H1 (cell line): Measurements from ENCODE around the gene CGN. TPM values are rescaled to one million over a fixed set of nuclear protein-coding genes. Genes with fewer than 3 reads are reported as not detected.
A peak's percentile ranks its signal among the peaks of the same experiment; 100 is the strongest.

ENCODE experiments used
- CTCF ChIA-PET: fragments of 300-600 bp; sonication (Branson Sonifier 250); formaldehyde crosslinking; loops from one replicate; lab custom pipeline; 2021; ENCODE audit not compliant: partially characterized antibody; lab: Charles Lee
- POLR2A ChIA-PET: fragments of 300-600 bp; sonication (Branson Sonifier 250); formaldehyde crosslinking; loops from one replicate; lab custom pipeline; 2021; ENCODE audit warnings: inconsistent platforms; ENCODE audit not compliant: partially characterized antibody; lab: Charles Lee
- DNase-seq, 2 experiments: peaks; one replicate each; pipeline versions ENCODE4 v3.0.0 to v3.0.0-alpha.2; 2010 to 2022; ENCODE audit warnings: low spot score in 2 of 2, low read depth in 1 of 2, mixed read lengths in 1 of 2
- FAIRE-seq: peaks from 2 replicates; lab custom pipeline; 2011; peaks lifted over from hg19 to GRCh38; lab: Jason Lieb, UNC
- H2AFZ ChIP-seq: 2 replicates; pipeline ENCODE4 v1.8.1; 2012; ENCODE audit warnings: low read length, inconsistent platforms
- H2AK5ac ChIP-seq: 2 replicates; pipeline ENCODE4 v1.6.1; 2013; ENCODE audit warnings: low read depth, low read length
- H2BK120ac ChIP-seq: replicated peaks from 2 replicates; pipeline ENCODE3; 2013; ENCODE audit warnings: low read depth, low read length, inconsistent platforms
- H2BK12ac ChIP-seq: 2 replicates; pipeline ENCODE4 v1.6.1; 2013; ENCODE audit warnings: low read depth, low read length
- H2BK15ac ChIP-seq: 2 replicates; pipeline ENCODE4 v1.6.1; 2013; ENCODE audit warnings: low read length
- H2BK20ac ChIP-seq: 2 replicates; pipeline ENCODE4 v1.6.1; 2013; ENCODE audit warnings: low read length
- H2BK5ac ChIP-seq: 2 replicates; pipeline ENCODE4 v1.6.1; 2013; ENCODE audit warnings: low read depth, low read length
- H3K14ac ChIP-seq: 2 replicates; pipeline ENCODE4 v1.6.1; 2013; ENCODE audit warnings: inconsistent platforms; ENCODE audit not compliant: insufficient read length
- H3K18ac ChIP-seq: 2 replicates; pipeline ENCODE4 v1.6.1; 2013; ENCODE audit warnings: low read length; ENCODE audit errors: extremely low read depth
- H3K23ac ChIP-seq: 2 replicates; pipeline ENCODE4 v1.6.1; 2013; ENCODE audit warnings: inconsistent platforms; ENCODE audit not compliant: insufficient read length
- H3K23me2 ChIP-seq: 2 replicates; pipeline ENCODE4 v1.6.1; 2013; ENCODE audit warnings: low read depth, low read length
- H3K27ac ChIP-seq: 2 replicates; pipeline ENCODE4 v1.6.1; 2011; ENCODE audit warnings: low read depth, low read length, inconsistent platforms
- H3K27me3 ChIP-seq, 4 experiments: replicated peaks in 1 of 4; 1 replicate in 1 of 4; 2 replicates in 3 of 4; pipeline versions ENCODE4 v1.6.1 to v1.8.1; 2011 to 2013; ENCODE audit warnings: low read length in 3 of 4, mild to moderate bottlenecking in 3 of 4, inconsistent platforms in 2 of 4, mixed read lengths in 2 of 4, moderate library complexity in 1 of 4; ENCODE audit not compliant: control insufficient read depth in 3 of 4, insufficient read depth in 3 of 4; ENCODE audit errors: extremely low read depth in 1 of 4
- H3K36me3 ChIP-seq, 4 experiments: 2 replicates each; pipeline versions ENCODE4 v1.6.1 to v1.8.1; 2011 to 2013; ENCODE audit warnings: mild to moderate bottlenecking in 4 of 4, low read length in 3 of 4, moderate library complexity in 2 of 4, control low read depth in 1 of 4, inconsistent platforms in 1 of 4; ENCODE audit not compliant: insufficient read depth in 4 of 4, control insufficient read depth in 2 of 4
- H3K4ac ChIP-seq: replicated peaks from 2 replicates; pipeline ENCODE3; 2013; ENCODE audit warnings: low read length, low read depth, mixed read lengths, inconsistent platforms; ENCODE audit not compliant: insufficient read length
- H3K4me1 ChIP-seq, 4 experiments: replicated peaks in 1 of 4; 1 replicate in 1 of 4; 2 replicates in 3 of 4; pipeline versions ENCODE4 v1.6.1 to v1.8.1; 2011 to 2013; ENCODE audit warnings: low read length in 3 of 4, inconsistent platforms in 2 of 4, mixed read lengths in 1 of 4; ENCODE audit not compliant: insufficient read depth in 4 of 4, control insufficient read depth in 3 of 4
- H3K4me2 ChIP-seq, 2 experiments: 2 replicates each; pipeline versions ENCODE4 v1.6.1 to v1.8.1; 2011 to 2013; ENCODE audit warnings: low read depth in 2 of 2, low read length in 2 of 2, control low read depth in 1 of 2, inconsistent platforms in 1 of 2, mild to moderate bottlenecking in 1 of 2; ENCODE audit not compliant: insufficient read depth in 1 of 2
- H3K4me3 ChIP-seq, 4 experiments: fragments of 200-600, 300-600 bp in 1 of 4; sonication (generic), shearing (Covaris generic), sonication (Bioruptor Twin) in 1 of 4; 2 replicates each; pipeline versions ENCODE4 v1.5.1 to v1.8.1; 2011 to 2016; ENCODE audit warnings: low read length in 4 of 4, low read depth in 3 of 4, control low read depth in 2 of 4, inconsistent platforms in 2 of 4, mild to moderate bottlenecking in 2 of 4, mixed read lengths in 1 of 4, moderate library complexity in 1 of 4; ENCODE audit not compliant: insufficient read depth in 2 of 4; ENCODE audit errors: extremely low read depth in 1 of 4
- H3K56ac ChIP-seq: replicated peaks from 2 replicates; pipeline ENCODE3; 2013; ENCODE audit warnings: low read depth, mild to moderate bottlenecking, mixed read lengths, low read length, inconsistent platforms; ENCODE audit not compliant: insufficient read length
- H3K79me1 ChIP-seq: 2 replicates; pipeline ENCODE4 v1.6.1; 2013; ENCODE audit warnings: low read depth, low read length, control low read depth
- H3K79me2 ChIP-seq, 2 experiments: 2 replicates each; pipeline versions ENCODE4 v1.6.1 to v1.8.1; 2012 to 2013; ENCODE audit warnings: low read length in 2 of 2, mild to moderate bottlenecking in 2 of 2, inconsistent platforms in 1 of 2; ENCODE audit not compliant: insufficient read depth in 2 of 2, control insufficient read depth in 1 of 2
- H3K9ac ChIP-seq, 4 experiments: replicated peaks in 1 of 4; 1 replicate in 1 of 4; 2 replicates in 3 of 4; pipeline versions ENCODE4 v1.6.1 to v1.8.1; 2011 to 2013; ENCODE audit warnings: low read depth in 3 of 4, low read length in 3 of 4, control low read depth in 2 of 4, mild to moderate bottlenecking in 2 of 4, moderate library complexity in 2 of 4, inconsistent platforms in 1 of 4; ENCODE audit errors: extremely low read depth in 1 of 4
- H3K9me3 ChIP-seq, 2 experiments: 2 replicates each; pipeline versions ENCODE4 v1.6.1 to v1.8.1; 2012 to 2013; ENCODE audit warnings: mild to moderate bottlenecking in 2 of 2, moderate library complexity in 2 of 2, control low read depth in 1 of 2, inconsistent platforms in 1 of 2, low read depth in 1 of 2, low read length in 1 of 2, mixed read lengths in 1 of 2; ENCODE audit not compliant: insufficient read depth in 2 of 2
- H4K20me1 ChIP-seq, 2 experiments: replicated peaks in 1 of 2; 2 replicates each; pipeline versions ENCODE3 to v1.8.1; 2011 to 2013; ENCODE audit warnings: inconsistent platforms in 2 of 2, low read length in 2 of 2, mild to moderate bottlenecking in 1 of 2; ENCODE audit not compliant: insufficient read depth in 2 of 2, control insufficient read depth in 1 of 2
- H4K5ac ChIP-seq: 2 replicates; pipeline ENCODE4 v1.6.1; 2013; ENCODE audit warnings: low read length, low read depth, mixed read lengths, inconsistent platforms; ENCODE audit not compliant: insufficient read length
- H4K8ac ChIP-seq: 2 replicates; pipeline ENCODE4 v1.8.0; 2013; ENCODE audit warnings: mild to moderate bottlenecking, moderate library complexity, low read length, inconsistent platforms; ENCODE audit not compliant: insufficient read depth; ENCODE audit errors: extremely low read depth
- H4K91ac ChIP-seq: replicated peaks from 2 replicates; pipeline ENCODE3; 2013; ENCODE audit warnings: low read length, mixed read lengths, inconsistent platforms; ENCODE audit not compliant: insufficient read length
- ASH2L ChIP-seq: fragments of 200-600, 300-600 bp; sonication (generic); IDR thresholded peaks from one replicate; pipeline ENCODE4 v1.7.1; 2017; ENCODE audit warnings: low read length
- EP300 ChIP-seq, 2 experiments: IDR thresholded peaks; 1 replicate in 1 of 2; 2 replicates in 1 of 2; pipeline ENCODE4 v1.6.1; 2011 to 2012; ENCODE audit warnings: low read depth in 2 of 2, low read length in 2 of 2, mild to moderate bottlenecking in 2 of 2, borderline replicate concordance in 1 of 2, inconsistent platforms in 1 of 2, moderate library complexity in 1 of 2
- EZH2 ChIP-seq: fragments of 200-600 bp; sonication (generic); IDR thresholded peaks from 2 replicates; pipeline ENCODE4 v1.7.1; 2012; ENCODE audit warnings: low read depth, mild to moderate bottlenecking, moderate library complexity, low read length, inconsistent platforms; ENCODE audit not compliant: severe bottlenecking
- FOSL1 ChIP-seq: IDR thresholded peaks from 2 replicates; pipeline ENCODE4 v1.6.1; 2011; ENCODE audit warnings: mild to moderate bottlenecking, low read depth, low read length, moderate library complexity; ENCODE audit not compliant: insufficient read depth
- POU5F1 ChIP-seq: IDR thresholded peaks from 2 replicates; pipeline ENCODE4 v1.6.1; 2011; ENCODE audit warnings: low read depth, mild to moderate bottlenecking, low read length, moderate library complexity
- RFX5 ChIP-seq: IDR thresholded peaks from 2 replicates; pipeline ENCODE4 v1.6.1; 2011; ENCODE audit warnings: low read depth, low read length, improper control_type of control experiment, borderline replicate concordance
- SIX5 ChIP-seq: IDR thresholded peaks from 2 replicates; pipeline ENCODE4 v1.6.1; 2011; ENCODE audit warnings: mild to moderate bottlenecking, low read depth, low read length
- WGBS, 2 experiments: shearing (Covaris generic) in 1 of 2; methylation state at CpG; one replicate each; pipeline versions ENCODE4 v1.1.6 to v1.1.7; 2013 to 2015; ENCODE audit warnings: low lambda C conversion rate in 2 of 2, mixed read lengths in 2 of 2, inconsistent platforms in 1 of 2, low coverage in 1 of 2, missing lambda C conversion rate in 1 of 2; ENCODE audit not compliant: insufficient replicate concordance in 2 of 2, insufficient coverage in 1 of 2, insufficient read length in 1 of 2; ENCODE audit errors: extremely low coverage in 1 of 2, missing lambda C conversion rate in 1 of 2; 5-methylcytosine and 5-hydroxymethylcytosine counted together
- polyA plus RNA-seq, 7 experiments: library from polyadenylated mRNA; depleted of rRNA in 3 of 7; stranded (reverse) in 5 of 7; unstranded in 2 of 7; fragments of >200 nt in 5 of 7; fragments of 200-250 nt in 2 of 7; gene quantifications; 1 replicate in 5 of 7; 2 replicates in 1 of 7; 4 replicates in 1 of 7; pipeline versions ENCODE4 v1.2.1 to v1.2.3, GENCODE V29; 2011 to 2013; ENCODE audit warnings: missing spikeins in 2 of 7, mixed read lengths in 2 of 7
- total RNA-seq: library from RNA; stranded (reverse); fragmentation: NEBNext Ultra II Directional; extraction: Animal tissue kit (Norgen Biotek cat#: 25700); gene quantifications from 2 replicates; pipeline ENCODE4 v1.2.1, GENCODE V29; 2021

The CGN gene
- total and polyA plus RNA-seq, 2 of the 8 experiments (the other 6 are each of a cell fraction or from before 2014, with no cell fraction given), result 15.9 to 52.7 TPM

DNA sequence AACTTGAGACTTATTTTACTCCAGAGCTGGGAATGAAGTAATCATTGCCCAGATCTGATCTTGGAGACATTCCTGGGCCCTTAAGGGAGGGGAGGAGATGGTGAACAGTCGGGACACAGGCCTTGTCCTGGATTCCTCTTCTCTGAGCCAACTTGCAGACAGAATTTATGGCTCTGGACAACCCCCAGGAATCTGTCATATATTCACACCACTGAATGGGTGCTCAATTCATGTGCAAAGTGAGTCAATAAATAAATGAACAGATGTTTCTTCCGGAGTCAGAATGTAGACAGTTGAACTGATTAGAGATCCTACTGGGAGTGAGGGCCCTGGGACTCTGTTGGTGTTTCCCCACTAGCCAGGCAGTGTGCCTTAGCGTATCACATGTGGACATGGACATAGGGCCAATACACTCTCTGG, 31.5 kb downstream of the CGN start:
- Histone ChIP-seq H3K56ac (no peak overlapping the region), H2AFZ (no peak overlapping the region), H3K23me2 (peaks cover 9% of the 10 kb centered on the region; the same call in 1 of the 2 replicates), H2BK120ac (no peak overlapping the region), H4K5ac (no peak overlapping the region), H3K9me3 (no peaks in the 10 kb centered on the region), H3K27me3 (no peaks in the 10 kb centered on the region), H4K20me1 (peaks cover 0 to 3% of the 10 kb centered on the region in 2 experiments), H3K79me2 (peaks cover 0 to 32% of the 10 kb centered on the region in 2 experiments; a peak in 2 of 4 replicates), H3K9ac (peak overlapping the region in 1 of 4 experiments; percentile 24; a peak in 1 of 7 replicates), H3K4ac (no peak overlapping the region), H2AK5ac (no peak overlapping the region), H3K79me1 (no peaks in the 10 kb centered on the region; the same call in 1 of the 2 replicates), H2BK15ac (no peak overlapping the region), H3K4me3 (no peak overlapping the region), H3K14ac (no peak overlapping the region), H4K91ac (no peak overlapping the region), H3K4me1 (peaks cover 9 to 14% (median 11%) of the 10 kb centered on the region in 4 experiments), H3K27ac (no peak overlapping the region), H4K8ac (no peak overlapping the region), H3K4me2 (no peak overlapping the region), H3K36me3 (peaks cover 0 to 4% (median under 1%) of the 10 kb centered on the region in 4 experiments; a peak in 2 of 8 replicates), H2BK5ac (no peak overlapping the region), H3K18ac (no peak overlapping the region), H2BK12ac (no peak overlapping the region), H2BK20ac (no peak overlapping the region), H3K23ac (no peak overlapping the region)
- TF ChIP-seq EZH2 (no peak), FOSL1 (no peak), ASH2L (no peak), POU5F1 (no peak), SIX5 (no peak), RFX5 (no peak), EP300 (IDR thresholded peaks at IDR 0.05; ENCODE audit: borderline replicate concordance in 1 of 2, low read depth in 2 of 2, low read length in 2 of 2) (no peak)
- DNase-seq, result no peak
- FAIRE-seq, result no peak
- ChIA-PET CTCF (interaction anchor here (0.7 to 0.8 kb wide), 2 partner anchors 18 to 79 kb away, joined by 4 read pairs; no protein-coding TSS in a partner anchor), POLR2A (interaction anchor here (0.8 to 18.0 kb wide), 5 partner anchors 7 to 99 kb away, joined by 3 to 283 read pairs (median 38); partner anchors contain the start of gene CGN)
- 94% methylated on average over 3 of the region's 3 CpGs; no CpG with 5 or more reads in 1 of the 2 experiments for WGBS, 2 experiments
